Spleen (tissue), 11 donors: ENCODE data around the gene C2CD2. TPM values are rescaled to one million over a fixed set of nuclear protein-coding genes. Genes with fewer than 3 reads are reported as not detected.

Source experiments
- DNase-seq: peaks from one replicate; pipeline ENCODE4 v3.0.0-alpha.2; 2020
- H3K27ac ChIP-seq, 8 donors: fragments of 200-600 bp; sonication (generic) in 7 of 8; 1 replicate in 4 of 8; 2 replicates in 4 of 8; pipeline versions ENCODE4 v1.5.0 to v1.8.0; 2016 to 2021; ENCODE audit warnings: inconsistent platforms in 4 of 8, mild to moderate bottlenecking in 4 of 8, moderate library complexity in 1 of 8
- H3K27me3 ChIP-seq, 7 donors: fragments of 200-600 bp; sonication (generic) in 6 of 7; replicated peaks in 1 of 7; 1 replicate in 4 of 7; 2 replicates in 3 of 7; pipeline versions ENCODE4 v1.5.0 to v1.8.0; 2016 to 2021; ENCODE audit warnings: inconsistent platforms in 3 of 7, mild to moderate bottlenecking in 1 of 7
- H3K36me3 ChIP-seq, 6 donors: fragments of 200-600 bp; sonication (generic) in 5 of 6; 1 replicate in 4 of 6; 2 replicates in 2 of 6; pipeline versions ENCODE4 v1.5.0 to v1.8.0; 2016 to 2021; ENCODE audit warnings: inconsistent platforms in 2 of 6
- H3K4me1 ChIP-seq, 6 donors: fragments of 200-600 bp; sonication (generic) in 5 of 6; 1 replicate in 3 of 6; 2 replicates in 3 of 6; pipeline versions ENCODE4 v1.5.0 to v1.8.0; 2016 to 2021; ENCODE audit warnings: inconsistent platforms in 3 of 6
- H3K4me3 ChIP-seq, 8 donors: fragments of 200-600 bp; sonication (generic) in 7 of 8; 1 replicate in 4 of 8; 2 replicates in 4 of 8; pipeline versions ENCODE4 v1.5.0 to v1.8.0; 2016 to 2021; ENCODE audit warnings: inconsistent platforms in 4 of 8, mild to moderate bottlenecking in 4 of 8, moderate library complexity in 2 of 8
- H3K9me3 ChIP-seq, 8 donors: fragments of 200-600 bp; sonication (generic) in 7 of 8; 1 replicate in 4 of 8; 2 replicates in 4 of 8; pipeline versions ENCODE4 v1.5.0 to v1.8.0; 2016 to 2021; ENCODE audit warnings: inconsistent platforms in 4 of 8
- CTCF ChIP-seq, 11 experiments: fragments of 200-600 bp in 7 of 11; fragments of 450-650 bp in 4 of 11; sonication (generic) in 4 of 11; IDR thresholded peaks in 8 of 11; conservative IDR thresholded peaks in 3 of 11; 1 replicate in 7 of 11; 2 replicates in 4 of 11; pipeline versions ENCODE4 v1.4.0 to v1.8.0; 2016 to 2021; ENCODE audit warnings: antibody characterized with exemption in 11 of 11, inconsistent platforms in 4 of 11, mild to moderate bottlenecking in 1 of 11
- POLR2A ChIP-seq, 3 donors: fragments of 450-650 bp; IDR thresholded peaks; one replicate each; pipeline ENCODE4 v1.5.1; 2017; ENCODE audit warnings: antibody characterized with exemption in 3 of 3, mild to moderate bottlenecking in 1 of 3
- POLR2AphosphoS5 ChIP-seq, 3 donors: sonication (generic); formaldehyde crosslinking; IDR thresholded peaks; one replicate each; pipeline ENCODE4 v1.5.1; 2017; ENCODE audit warnings: antibody characterized with exemption in 3 of 3
- WGBS, 5 donors: extraction: QIAGEN DNeasy Blood & Tissue Kit in 3 of 5; methylation state at CpG; one replicate each; pipeline versions ENCODE4 v1.1.5 to v1.1.7; 2013 to 2018; 5-methylcytosine and 5-hydroxymethylcytosine counted together
- intact Hi-C: fragments of 100-400 bp; cut with DNase I; formaldehyde crosslinking; loops from one replicate; pipeline ENCODE4 v1.15.0; 2023; ENCODE audit warnings: low total_unique reads
- polyA plus RNA-seq, 3 donors: library from polyadenylated mRNA; stranded (reverse); fragments of 200-250 nt; gene quantifications; one replicate each; pipeline ENCODE4 v1.2.1, GENCODE V29; 2013
- total RNA-seq, 7 donors: library from RNA; depleted of rRNA in 3 of 7; stranded (reverse); fragments of >200 nt in 3 of 7; fragmentation: NEBNext Ultra II Directional in 4 of 7; extraction: Animal tissue kit (Norgen Biotek cat#: 25700) in 4 of 7; gene quantifications; one replicate each; pipeline versions ENCODE4 v1.1.0 to v1.2.1, GENCODE V29; 2016 to 2021
- donor health status: healthy with polysubstance abuse.
- donor health status: DM: no; HTN: no; CAD: no; lungs with moderate emphysema.
- donor health status: DM: no; HTN: no; CAD: no.
- donor health status: Bipolar disorder and iron deficiency.
- donor health status: healthy.
- donor health status: DM: no; HTN: no; CAD: no.
- donor health status: DM: yes; HTN: yes; CAD: no.

C2CD2 gene
- total and polyA plus RNA-seq, 10 donors = 12.9 to 163 (median 98.9) TPM

- no peak for TF ChIP-seq POLR2AphosphoS5 (IDR thresholded peaks at IDR 0.05)
- H3K27ac ChIP-seq = no peak overlapping the region
- H3K4me3 ChIP-seq = no peak overlapping the region
- WGBS, 5 donors = 92 to 99% (median 97%) methylated on average over 8 of the region's 8 CpGs
- no peaks in the 10 kb centered on the region for H3K27me3 ChIP-seq
- peaks cover 0 to 26% (median 3%) of the 10 kb centered on the region in 6 donors for H3K4me1 ChIP-seq
- H3K36me3 ChIP-seq = peaks cover 0 to 100% (median 64%) of the 10 kb centered on the region in 6 donors
- H3K9me3 ChIP-seq = no peaks in the 10 kb centered on the region
- intact Hi-C loops = no loop called here
- no peak for DNase-seq
Measured at GRCh38 chr21:41902946-41903345, 50.9 kb downstream of the C2CD2 start.

GRCh38 chr21:41901782-41902181 lies 52.0 kb downstream of the C2CD2 start:
- TF ChIP-seq POLR2A (IDR thresholded peaks at IDR 0.05) (no peak), POLR2AphosphoS5 (IDR thresholded peaks at IDR 0.05) (no peak), CTCF (IDR thresholded peaks at IDR 0.05 in 8 of 11, conservative IDR thresholded peaks at IDR 0.05 in 3 of 11) (no peak)
- peaks cover 0 to 100% (median 54%) of the 10 kb centered on the region in 6 donors for H3K36me3 ChIP-seq
- peak overlapping the region in 2 of 8 donors; percentile 1 to 12 for H3K27ac ChIP-seq
- WGBS, 5 donors = 90 to 94% (median 93%) methylated on average over 3 of the region's 3 CpGs
- intact Hi-C loops = no loop called here
- DNase-seq = no peak
- peaks cover 0 to 32% (median 3%) of the 10 kb centered on the region in 6 donors for H3K4me1 ChIP-seq
- H3K4me3 ChIP-seq = no peak overlapping the region
- no peaks in the 10 kb centered on the region for H3K27me3 ChIP-seq
- H3K9me3 ChIP-seq = no peaks in the 10 kb centered on the region

- intact Hi-C loops = no loop called here
- Histone ChIP-seq H3K27ac (peak overlapping the region in 4 of 8 donors; percentile 1 to 39 (median 16)), H3K9me3 (no peaks in the 10 kb centered on the region), H3K4me1 (peaks cover 0 to 39% (median 6%) of the 10 kb centered on the region in 6 donors), H3K36me3 (peaks cover 0 to 97% (median 47%) of the 10 kb centered on the region in 6 donors), H3K4me3 (no peak overlapping the region), H3K27me3 (no peaks in the 10 kb centered on the region)
- TF ChIP-seq CTCF (IDR thresholded peaks at IDR 0.05 in 8 of 11, conservative IDR thresholded peaks at IDR 0.05 in 3 of 11) (no peak), POLR2A (IDR thresholded peaks at IDR 0.05) (no peak), POLR2AphosphoS5 (IDR thresholded peaks at IDR 0.05) (no peak)
- no peak for DNase-seq
- 53 to 66% (median 56%) methylated on average over 12 of the region's 12 CpGs for WGBS, 5 donors
Measured at GRCh38 chr21:41901099-41901498, 52.7 kb downstream of the C2CD2 start.

GRCh38 chr21:41900401-41900800 lies 53.4 kb downstream of the C2CD2 start:
- H3K27ac ChIP-seq = peak overlapping the region in 2 of 8 donors; percentile 35 to 39
- DNase-seq = no peak
- H3K36me3 ChIP-seq = peaks cover 0 to 97% (median 42%) of the 10 kb centered on the region in 6 donors
- H3K9me3 ChIP-seq = no peaks in the 10 kb centered on the region
- H3K4me3 ChIP-seq = no peak overlapping the region
- H3K27me3 ChIP-seq = no peaks in the 10 kb centered on the region
- peaks cover 0 to 46% (median 11%) of the 10 kb centered on the region in 6 donors for H3K4me1 ChIP-seq
- 71 to 86% (median 79%) methylated on average over 6 of the region's 6 CpGs for WGBS, 5 donors
- TF ChIP-seq CTCF (IDR thresholded peaks at IDR 0.05 in 8 of 11, conservative IDR thresholded peaks at IDR 0.05 in 3 of 11) (no peak), POLR2AphosphoS5 (IDR thresholded peaks at IDR 0.05) (no peak), POLR2A (IDR thresholded peaks at IDR 0.05) (no peak)
- intact Hi-C loops = no loop called here
